ENCODE measurements around the gene COPS4.
"Not testable (repeated sequence)": the region's sequence is repeated elsewhere in the genome, so short reads cannot be mapped to it uniquely, and the experiment has no call there.

Gene COPS4

GRCh38 chr4:83107631-83108030 is 72.6 kb downstream of the COPS4 start:
- Histone ChIP-seq H3K9me3 (no peaks in the 10 kb centered on the region), H3K27me3 (no peaks in the 10 kb centered on the region), H3K4me3 (no peak overlapping the region), H3K27ac (no peak overlapping the region), H3K4me1 (peaks cover 0 to 14% (median 12%) of the 10 kb centered on the region in 4 donors), H3K36me3 (no peaks in the 10 kb centered on the region)
- no peak for DNase-seq
- intact Hi-C loops (cut with DNase I; ENCODE audit: low total_unique reads): no loop called here
- no peak for TF ChIP-seq CTCF (IDR thresholded peaks at IDR 0.05)

- no peak overlapping the region for H3K4me3 ChIP-seq
- TF ChIP-seq CTCF (IDR thresholded peaks at IDR 0.05): no peak
- peaks cover 0 to 14% (median 12%) of the 10 kb centered on the region in 4 donors for H3K4me1 ChIP-seq
- intact Hi-C loops (cut with DNase I; ENCODE audit: low total_unique reads): no loop called here
- H3K27ac ChIP-seq: no peak overlapping the region
- no peaks in the 10 kb centered on the region for H3K36me3 ChIP-seq
- no peaks in the 10 kb centered on the region for H3K27me3 ChIP-seq
- H3K9me3 ChIP-seq: no peaks in the 10 kb centered on the region
- no peak for DNase-seq
Measured at GRCh38 chr4:83108101-83108861, 73.3 kb downstream of the COPS4 start.

- H3K27ac ChIP-seq: peak overlapping the region; percentile 22 to 50
- TF ChIP-seq CTCF (IDR thresholded peaks at IDR 0.05): no peak
- DNase-seq: no peak
- H3K9me3 ChIP-seq: no peaks in the 10 kb centered on the region
- intact Hi-C loops (cut with DNase I; ENCODE audit: low total_unique reads): no loop called here
- no peaks in the 10 kb centered on the region for H3K36me3 ChIP-seq
- H3K4me1 ChIP-seq: peaks cover 0 to 14% (median 12%) of the 10 kb centered on the region in 4 donors
- H3K27me3 ChIP-seq: no peaks in the 10 kb centered on the region
- peak overlapping the region; percentile 53 to 71 for H3K4me3 ChIP-seq
Measured at GRCh38 chr4:83109480-83110222, 74.7 kb downstream of the COPS4 start.

DNA sequence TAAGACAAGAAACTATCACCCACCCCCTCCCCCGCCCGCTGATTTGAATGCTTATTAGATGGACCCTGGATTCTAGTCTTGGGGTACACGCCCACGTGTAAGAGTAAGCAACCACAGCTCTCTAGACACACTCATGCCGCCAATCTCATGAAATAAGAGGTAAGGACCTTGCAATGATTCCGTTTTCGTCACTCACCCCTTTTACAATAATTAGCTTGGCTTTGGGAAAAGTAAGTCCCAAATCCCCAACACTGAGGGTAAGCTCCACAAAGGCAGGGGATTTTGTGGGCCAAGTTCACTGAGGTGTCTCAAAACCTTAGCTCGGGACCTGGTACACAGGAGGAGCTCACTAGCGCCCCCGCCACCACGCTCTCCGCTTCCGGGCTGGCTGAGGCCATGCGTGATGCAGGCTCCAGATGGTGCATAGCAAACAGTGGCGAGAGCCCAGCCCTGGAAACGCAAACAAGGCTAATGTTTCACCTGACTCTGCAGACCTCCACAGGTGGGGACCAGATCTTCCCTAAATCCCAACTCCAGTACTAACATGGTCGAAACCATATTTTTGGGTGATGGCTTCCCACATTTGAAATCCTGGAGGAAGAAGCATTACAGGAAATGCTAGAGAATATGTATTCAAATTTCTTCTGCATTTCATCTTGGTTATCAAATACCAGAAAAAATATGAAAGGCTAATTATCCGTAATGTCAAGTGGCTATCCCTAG is 75.4 kb downstream of the COPS4 start:
- Histone ChIP-seq H3K9me3 (no peaks in the 10 kb centered on the region), H3K27ac (peak overlapping the region; percentile 22 to 50), H3K4me3 (peak overlapping the region; percentile 53 to 71), H3K27me3 (no peaks in the 10 kb centered on the region), H3K36me3 (no peaks in the 10 kb centered on the region), H3K4me1 (peaks cover 0 to 14% (median 12%) of the 10 kb centered on the region in 4 donors)
- DNase-seq: peak; percentile 70 to 85
- intact Hi-C loops (cut with DNase I; ENCODE audit: low total_unique reads): no loop called here
- TF ChIP-seq CTCF (IDR thresholded peaks at IDR 0.05): peak in 1 of 2 experiments; percentile 40

GRCh38 chr4:83110970-83111750 is 76.2 kb downstream of the COPS4 start:
- TF ChIP-seq CTCF (IDR thresholded peaks at IDR 0.05): no peak
- H3K27me3 ChIP-seq: no peaks in the 10 kb centered on the region
- intact Hi-C loops (cut with DNase I; ENCODE audit: low total_unique reads): no loop called here
- no peak overlapping the region for H3K4me3 ChIP-seq
- peaks cover 0 to 14% (median 12%) of the 10 kb centered on the region in 4 donors for H3K4me1 ChIP-seq
- DNase-seq: no peak
- no peak overlapping the region for H3K27ac ChIP-seq
- H3K36me3 ChIP-seq: no peaks in the 10 kb centered on the region
- H3K9me3 ChIP-seq: no peaks in the 10 kb centered on the region

- H3K9me3 ChIP-seq; intact Hi-C loops (cut with DNase I; ENCODE audit: low total_unique reads); H3K27ac ChIP-seq; DNase-seq; H3K27me3 ChIP-seq; H3K36me3 ChIP-seq; H3K4me3 ChIP-seq: not testable (repeated sequence)
- peaks cover 0 to 14% (median 12%) of the 10 kb centered on the region in 4 donors for H3K4me1 ChIP-seq
Measured at GRCh38 chr4:83111751-83112141, 76.8 kb downstream of the COPS4 start.
